Ureter (tissue), 1 donor: ENCODE measurements around the gene KRTAP4-1. TPM values are rescaled to one million over a fixed set of nuclear protein-coding genes. Genes with fewer than 3 reads are reported as not detected.
"Not testable (repeated sequence)": the region's sequence is repeated elsewhere in the genome, so short reads cannot be mapped to it uniquely, and the experiment has no call there.

Source experiments
- DNase-seq: peaks from one replicate; pipeline ENCODE4 v3.0.0-alpha.2; 2020; ENCODE audit warnings: low spot score
- total RNA-seq: library from RNA; stranded (reverse); gene quantifications from one replicate; pipeline ENCODE4 v1.2.4, GENCODE V29; 2023
- donor health status: DM: yes; HTN: yes; CAD: no.

KRTAP4-1 gene
- total RNA-seq = not detected

- DNase-seq = no peak
Observed at GRCh38 chr17:41184480-41184961, at the start of gene KRTAP4-1. Gene KRTAP4-1 (minus strand): TSS chr17:41184911. CDS start chr17:41184854, 57 bp downstream.

GRCh38 chr17:41232399-41233105 is 47.8 kb upstream of the KRTAP4-1 start, which contains the start of gene KRTAP9-3:
Gene KRTAP9-3 (plus strand): TSS chr17:41232449. CDS start chr17:41232502, 53 bp downstream.
- DNase-seq = not testable (repeated sequence)

GRCh38 chr17:41231731-41232130 is 47.0 kb upstream of the KRTAP4-1 start:
- DNase-seq = no peak

GRCh38 chr17:41230094-41230493 is 45.4 kb upstream of the KRTAP4-1 start:
- DNase-seq = no peak

GRCh38 chr17:41226598-41227095 is 41.9 kb upstream of the KRTAP4-1 start, which contains the start of gene KRTAP9-2:
Gene KRTAP9-2 (plus strand): TSS chr17:41226648. CDS start chr17:41226655, 7 bp downstream.
- DNase-seq = not testable (repeated sequence)

- DNase-seq = no peak
Observed at GRCh38 chr17:41226051-41226450, 41.3 kb upstream of the KRTAP4-1 start.

GRCh38 chr17:41223821-41224220 is 39.1 kb upstream of the KRTAP4-1 start:
- DNase-seq = no peak

GRCh38 chr17:41215681-41216080 is 31.0 kb upstream of the KRTAP4-1 start:
- no peak for DNase-seq

- DNase-seq = no peak
Observed at GRCh38 chr17:41212524-41213169, 27.9 kb upstream of the KRTAP4-1 start.

GRCh38 chr17:41211845-41212466 is 27.2 kb upstream of the KRTAP4-1 start:
- DNase-seq = no peak

GRCh38 chr17:41199421-41200078 is 14.8 kb upstream of the KRTAP4-1 start:
- no peak for DNase-seq

- DNase-seq = no peak
Observed at GRCh38 chr17:41196068-41196467, 11.4 kb upstream of the KRTAP4-1 start.

GRCh38 chr17:41190328-41190727 is 5.6 kb upstream of the KRTAP4-1 start:
- no peak for DNase-seq

- DNase-seq = not testable (repeated sequence)
Observed at GRCh38 chr17:41189837-41190318, 5.2 kb upstream of the KRTAP4-1 start, which contains the start of gene KRTAP9-1. Gene KRTAP9-1 (plus strand): TSS chr17:41189887. CDS start chr17:41189887, 0 bp downstream.

GRCh38 chr17:41186872-41187271 is 2.2 kb upstream of the KRTAP4-1 start:
- DNase-seq = no peak

- DNase-seq = no peak
Observed at GRCh38 chr17:41185001-41185400, 290 bp upstream of the KRTAP4-1 start.

- DNase-seq = no peak
Observed at GRCh38 chr17:41178843-41179616, 5.7 kb downstream of the KRTAP4-1 start.

GRCh38 chr17:41178341-41178740 is 6.4 kb downstream of the KRTAP4-1 start:
- no peak for DNase-seq

GRCh38 chr17:41177727-41178271 is 6.9 kb downstream of the KRTAP4-1 start, which contains the start of gene KRTAP4-2:
Gene KRTAP4-2 (minus strand): TSS chr17:41178221. CDS start chr17:41178164, 57 bp downstream.
- no peak for DNase-seq

- no peak for DNase-seq
Observed at GRCh38 chr17:41176744-41177387, 7.8 kb downstream of the KRTAP4-1 start.
